ENCODE data around the gene MEP1B. TPM values are rescaled to one million over a fixed set of nuclear protein-coding genes. Genes with fewer than 3 reads are reported as not detected.

MEP1B gene
- total RNA-seq, 2 experiments from 2014 or later, result not detected

- intact Hi-C loops (cut with micrococcal nuclease), result no loop called here
- TF ChIP-seq CTCF (IDR thresholded peaks at IDR 0.05), result no peak
- Mint-ChIP-seq H3K36me3 (ENCODE audit: low read depth) (no peaks in the 10 kb centered on the region), H3K27ac (no peak overlapping the region), H3K4me1 (ENCODE audit: low read depth) (no peaks in the 10 kb centered on the region), H3K27me3 (peaks cover 11% of the 10 kb centered on the region), H3K9me3 (no peaks in the 10 kb centered on the region), H3K4me3 (no peak overlapping the region)
- ChIA-PET CTCF (interaction anchor here (0.9 to 1.5 kb wide), 2 partner anchors 23 kb away, joined by 3 read pairs; no protein-coding TSS in a partner anchor), POLR2A (no interaction called here)
- ATAC-seq (no peak), DNase-seq (no peak)
Observed at GRCh38 chr18:32249147-32249929, 59.5 kb downstream of the MEP1B start.

GRCh38 chr18:32251466-32251865, 61.6 kb downstream of the MEP1B start:
- DNase-seq (no peak), ATAC-seq (no peak)
- no peak overlapping the region for H3K4me3 Mint-ChIP-seq
- CTCF ChIA-PET, result no interaction called here
- no peaks in the 10 kb centered on the region for H3K9me3 Mint-ChIP-seq
- H3K36me3 Mint-ChIP-seq (ENCODE audit: low read depth), result no peaks in the 10 kb centered on the region
- POLR2A ChIA-PET, result no interaction called here
- TF ChIP-seq CTCF (IDR thresholded peaks at IDR 0.05), result no peak
- no peak overlapping the region for H3K27ac Mint-ChIP-seq
- no peaks in the 10 kb centered on the region for H3K4me1 Mint-ChIP-seq (ENCODE audit: low read depth)
- intact Hi-C loops (cut with micrococcal nuclease), result no loop called here
- H3K27me3 Mint-ChIP-seq, result peaks cover 17% of the 10 kb centered on the region

GRCh38 chr18:32252141-32252860, 62.5 kb downstream of the MEP1B start:
- POLR2A ChIA-PET, result interaction anchor here (0.7 kb wide), 1 partner anchor 30 kb away, joined by 3 read pairs; no protein-coding TSS in a partner anchor
- ATAC-seq, result no peak

GRCh38 chr18:32255570-32255969, 65.7 kb downstream of the MEP1B start:
- Mint-ChIP-seq H3K27ac (no peak overlapping the region), H3K4me1 (ENCODE audit: low read depth) (no peaks in the 10 kb centered on the region), H3K27me3 (peaks cover 17% of the 10 kb centered on the region), H3K36me3 (ENCODE audit: low read depth) (no peaks in the 10 kb centered on the region), H3K4me3 (no peak overlapping the region), H3K9me3 (no peaks in the 10 kb centered on the region)
- no peak for DNase-seq
- no peak for ATAC-seq
- intact Hi-C loops (cut with micrococcal nuclease), result no loop called here
- no peak for TF ChIP-seq CTCF (IDR thresholded peaks at IDR 0.05)
- ChIA-PET POLR2A (no interaction called here), CTCF (interaction anchor here (1.4 to 1.7 kb wide), 3 partner anchors 16 to 98 kb away, joined by 3 to 6 read pairs (median 4); no protein-coding TSS in a partner anchor)

More at GRCh38 chr18:32252141-32252860, 62.5 kb downstream of the MEP1B start:
- H3K9me3 Mint-ChIP-seq, result no peaks in the 10 kb centered on the region
- CTCF ChIA-PET, result no interaction called here
- H3K4me1 Mint-ChIP-seq (ENCODE audit: low read depth), result no peaks in the 10 kb centered on the region
- H3K27me3 Mint-ChIP-seq, result peaks cover 19% of the 10 kb centered on the region
- no peak overlapping the region for H3K27ac Mint-ChIP-seq
- H3K36me3 Mint-ChIP-seq (ENCODE audit: low read depth), result no peaks in the 10 kb centered on the region
- intact Hi-C loops (cut with micrococcal nuclease), result no loop called here
- TF ChIP-seq CTCF (IDR thresholded peaks at IDR 0.05), result no peak
- no peak for DNase-seq
- H3K4me3 Mint-ChIP-seq, result no peak overlapping the region
